GM12878 (cell line): ENCODE measurements around the gene CADM2. TPM values are rescaled to one million over a fixed set of nuclear protein-coding genes. Genes with fewer than 3 reads are reported as not detected.

Source experiments
- ATAC-seq: fragments of 200-7000 bp; cut with Tn5 transposase; 3 replicates; pipeline ENCODE4 v1.9.1; 2020; ENCODE audit warnings: mild to moderate bottlenecking, moderate library complexity
- BruUV-seq: library from RNA; stranded (reverse); fragments of 400-500 nt; replicated peaks from 2 replicates; lab custom pipeline; 2021; lab: Mats Ljungman, UMichigan
- CTCF ChIA-PET: fragments of 300-600 bp; sonication (Branson Sonifier 250); formaldehyde crosslinking; extraction: SDS; loops from one replicate; lab custom pipeline; 2021; ENCODE audit warnings: inconsistent platforms; lab: Yijun Ruan, JAX
- POLR2A ChIA-PET: fragments of 350-600 bp; formaldehyde crosslinking; extraction: SDS; loops from one replicate; lab custom pipeline; 2021; ENCODE audit warnings: inconsistent platforms; lab: Charles Lee
- RAD21 ChIA-PET: fragments of 300-600 bp; sonication (Branson Sonifier 250); formaldehyde crosslinking; loops from one replicate; lab custom pipeline; 2023; ENCODE audit warnings: antibody characterized with exemption; ENCODE audit not compliant: unreplicated experiment; lab: Charles Lee
- SMC1A ChIA-PET: fragments of 300-600 bp; sonication (Branson Sonifier 250); formaldehyde crosslinking; loops from one replicate; lab custom pipeline; 2023; ENCODE audit not compliant: unreplicated experiment, uncharacterized antibody; lab: Charles Lee
- DNase-seq: peaks from one replicate; pipeline ENCODE4 v3.0.0-alpha.2; 2011; ENCODE audit warnings: low read depth, low spot score
- FAIRE-seq: peaks from 3 replicates; lab custom pipeline; 2011; peaks lifted over from hg19 to GRCh38; lab: Jason Lieb, UNC
- H2AFZ ChIP-seq: 2 replicates; pipeline ENCODE4 v1.6.0; 2011; ENCODE audit warnings: low read depth, low read length, control low read depth; ENCODE audit not compliant: control insufficient read depth
- H3K27ac ChIP-seq: 2 replicates; pipeline ENCODE4 v1.5.1; 2011; ENCODE audit warnings: control low read depth; ENCODE audit not compliant: control insufficient read depth, insufficient read depth
- H3K27me3 ChIP-seq, 2 experiments: replicated peaks in 1 of 2; 2 replicates each; pipeline versions ENCODE4 v1.6.0 to v1.6.1; 2011; ENCODE audit warnings: low read length in 1 of 2; ENCODE audit not compliant: control insufficient read depth in 2 of 2, insufficient read depth in 2 of 2
- H3K36me3 ChIP-seq, 2 experiments: 2 replicates each; pipeline ENCODE4 v1.5.1; 2011; ENCODE audit warnings: low read length in 1 of 2; ENCODE audit not compliant: control insufficient read depth in 2 of 2, insufficient read depth in 2 of 2
- H3K4me1 ChIP-seq: 2 replicates; pipeline ENCODE4 v1.6.1; 2011; ENCODE audit warnings: mild to moderate bottlenecking, low read length, moderate library complexity, mixed read lengths; ENCODE audit not compliant: control insufficient read depth, insufficient read depth
- H3K4me2 ChIP-seq: 2 replicates; pipeline ENCODE4 v1.6.0; 2011; ENCODE audit warnings: control low read depth; ENCODE audit not compliant: control insufficient read depth, insufficient read depth
- H3K4me3 ChIP-seq: fragments of 200-600 bp; sonication (generic); 2 replicates; pipeline ENCODE4 v1.5.1; 2016
- H3K79me2 ChIP-seq: 2 replicates; pipeline ENCODE4 v1.6.0; 2011; ENCODE audit warnings: low read length; ENCODE audit not compliant: control insufficient read depth, insufficient read depth
- H3K9ac ChIP-seq: 2 replicates; pipeline ENCODE4 v1.8.0; 2011; ENCODE audit warnings: low read length, control low read depth, mixed read lengths; ENCODE audit not compliant: control insufficient read depth, insufficient read depth
- H3K9me3 ChIP-seq: replicated peaks from 3 replicates; pipeline ENCODE4 v1.5.1; 2011; ENCODE audit warnings: mild to moderate bottlenecking, low read length; ENCODE audit not compliant: control insufficient read depth, insufficient read depth
- H4K20me1 ChIP-seq: 2 replicates; pipeline ENCODE4 v1.6.0; 2011; ENCODE audit not compliant: control insufficient read depth, insufficient read depth
- ATF7 ChIP-seq: fragments of 450-650 bp; IDR thresholded peaks from 2 replicates; pipeline ENCODE4 v1.6.1; 2016; ENCODE audit warnings: low read depth, mild to moderate bottlenecking
- BACH1 ChIP-seq: fragments of 450-650 bp; IDR thresholded peaks from 2 replicates; pipeline ENCODE4 v1.6.1; 2017; ENCODE audit warnings: mild to moderate bottlenecking, borderline replicate concordance
- BRCA1 ChIP-seq: IDR thresholded peaks from 2 replicates; pipeline ENCODE4 v1.6.1; 2011; ENCODE audit warnings: low read depth, low read length, improper control_type of control experiment
- CHD2 ChIP-seq: IDR thresholded peaks from 2 replicates; pipeline ENCODE4 v1.6.1; 2011; ENCODE audit warnings: low read depth, low read length, improper control_type of control experiment, borderline replicate concordance
- EGR1 ChIP-seq, 2 experiments: IDR thresholded peaks; 1 replicate in 1 of 2; 2 replicates in 1 of 2; pipeline ENCODE4 v1.6.1; 2011 to 2012; ENCODE audit warnings: low read depth in 2 of 2, low read length in 2 of 2, borderline replicate concordance in 1 of 2, mild to moderate bottlenecking in 1 of 2, moderate library complexity in 1 of 2
- EZH2 ChIP-seq: IDR thresholded peaks from 2 replicates; pipeline ENCODE4 v1.6.1; 2012; ENCODE audit warnings: low read depth, mild to moderate bottlenecking, control low read depth, inconsistent platforms, low read length, borderline replicate concordance; ENCODE audit not compliant: control insufficient read depth
- FOS ChIP-seq: IDR thresholded peaks from 3 replicates; pipeline ENCODE4 v1.6.1; 2011; ENCODE audit warnings: borderline replicate concordance; ENCODE audit not compliant: insufficient read length; ENCODE audit errors: extremely low read depth
- FOXM1 ChIP-seq: IDR thresholded peaks from 2 replicates; pipeline ENCODE4 v1.6.1; 2012; ENCODE audit warnings: low read depth, mild to moderate bottlenecking, inconsistent platforms, low read length, moderate library complexity
- KDM1A ChIP-seq: fragments of 200-600 bp; sonication (generic); IDR thresholded peaks from 2 replicates; pipeline ENCODE4 v1.6.1; 2016; ENCODE audit warnings: borderline replicate concordance
- PAX5 ChIP-seq: IDR thresholded peaks from 2 replicates; pipeline ENCODE4 v1.6.1; 2011; ENCODE audit warnings: low read depth, low read length, borderline replicate concordance
- POU2F2 ChIP-seq: IDR thresholded peaks from 3 replicates; pipeline ENCODE4 v1.6.1; 2011; ENCODE audit warnings: low read depth, mild to moderate bottlenecking, low read length, borderline replicate concordance
- RBBP5 ChIP-seq: fragments of 200-600 bp; sonication (generic); conservative IDR thresholded peaks from 2 replicates; pipeline ENCODE4 v1.6.1; 2016
- RFX5 ChIP-seq: IDR thresholded peaks from 2 replicates; pipeline ENCODE4 v1.6.1; 2011; ENCODE audit warnings: low read depth, low read length, improper control_type of control experiment
- SPI1 ChIP-seq: IDR thresholded peaks from 2 replicates; pipeline ENCODE4 v1.6.1; 2011; ENCODE audit warnings: low read depth, mild to moderate bottlenecking, low read length, moderate library complexity, borderline replicate concordance; ENCODE audit not compliant: insufficient read depth
- TAF1 ChIP-seq: IDR thresholded peaks from 2 replicates; pipeline ENCODE4 v1.6.1; 2011; ENCODE audit warnings: mild to moderate bottlenecking, low read depth, low read length, borderline replicate concordance
- ZNF207 ChIP-seq: fragments of 450-650 bp; IDR thresholded peaks from 2 replicates; pipeline ENCODE4 v1.6.1; 2014; ENCODE audit warnings: antibody characterized with exemption, mild to moderate bottlenecking, borderline replicate concordance
- ZNF274 ChIP-seq: IDR thresholded peaks from one replicate; pipeline ENCODE4 v1.8.0; 2011; ENCODE audit not compliant: insufficient read length, insufficient read depth
- WGBS: methylation state at CpG from one replicate; pipeline ENCODE4 v1.1.6; 2016; ENCODE audit warnings: low lambda C conversion rate; ENCODE audit not compliant: insufficient replicate concordance, insufficient coverage; ENCODE audit errors: missing lambda C conversion rate; 5-methylcytosine and 5-hydroxymethylcytosine counted together
- in situ Hi-C: fragments of 300-500 bp; cut with MboI; formaldehyde crosslinking; loops from 9 replicates; pipeline ENCODE4 v1.14.3; 2018; ENCODE audit warnings: mixed read lengths
- intact Hi-C: fragments of 100-400 bp; cut with micrococcal nuclease; formaldehyde crosslinking; loops from one replicate; pipeline ENCODE4 v1.14.2; 2022; ENCODE audit not compliant: unreplicated experiment
- polyA plus RNA-seq, 11 experiments: library from polyadenylated mRNA; depleted of rRNA in 4 of 11; unstranded in 6 of 11; stranded (reverse) in 5 of 11; fragments of >200 nt; fragmentation: Nextera tagmentation in 4 of 11; fragmentation: Illumina TruSeq in 1 of 11; extraction: Ambion mirVana in 4 of 11; extraction: Trizol in 1 of 11; gene quantifications; 1 replicate in 1 of 11; 2 replicates in 10 of 11; pipeline versions ENCODE4 v1.2.1 to v1.2.3, GENCODE V29; 2011 to 2016; ENCODE audit warnings: inconsistent platforms in 2 of 11, missing spikeins in 2 of 11, low read depth in 1 of 11
- total RNA-seq, 4 experiments: library from RNA; depleted of rRNA in 3 of 4; stranded (reverse); fragments of >200 nt in 3 of 4; fragmentation: Illumina TruSeq in 1 of 4; extraction: Trizol in 1 of 4; gene quantifications; 2 replicates each; pipeline versions ENCODE4 v1.2.1 to v1.2.3, GENCODE V29; 2013 to 2021
- TF ChIP-seq, protein P1 (sequence below): fragments of 450-650 bp; IDR thresholded peaks from 2 replicates; pipeline ENCODE4 v1.6.1; 2017; ENCODE audit warnings: mild to moderate bottlenecking
- TF ChIP-seq, protein P2 (sequence below): fragments of 450-650 bp; formaldehyde crosslinking; IDR thresholded peaks from 2 replicates; pipeline ENCODE4 v1.4.0; 2020; ENCODE audit warnings: mild to moderate bottlenecking, moderate library complexity

Gene CADM2
- total and polyA plus RNA-seq, 10 of the 15 experiments (the other 5 are each of a cell fraction or from before 2014, with no cell fraction given), result 0.13 TPM; not detected in 9

DNA sequence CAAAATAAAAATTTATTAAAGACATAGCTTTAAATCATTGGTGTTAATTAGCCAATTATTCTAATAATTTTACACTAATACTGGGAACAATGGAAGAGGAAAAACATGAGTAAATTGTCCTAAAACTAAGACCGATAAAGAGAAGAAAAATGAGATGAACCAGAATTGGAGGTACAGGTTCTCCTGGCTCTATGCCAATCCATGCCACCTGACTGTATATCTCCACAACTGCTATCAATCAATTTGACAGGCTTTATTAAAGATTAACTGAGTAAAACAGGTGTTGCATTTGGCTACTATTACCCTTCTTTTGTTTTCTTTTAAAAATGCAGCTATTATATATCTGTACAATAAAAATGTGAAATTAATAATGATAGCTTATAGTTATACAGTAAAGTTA lies 850.0 kb downstream of the CADM2 start:
- Histone ChIP-seq H3K4me2 (no peak overlapping the region), H3K9me3 (no peaks in the 10 kb centered on the region), H2AFZ (no peak overlapping the region)
- ChIA-PET CTCF (interaction anchor here (1.4 kb wide), 1 partner anchor 16 kb away, joined by 3 read pairs; no protein-coding TSS in a partner anchor), RAD21 (no interaction called here)
- 100% methylated on average over 1 of the region's 1 CpG for WGBS
- TF ChIP-seq, protein P1, sequence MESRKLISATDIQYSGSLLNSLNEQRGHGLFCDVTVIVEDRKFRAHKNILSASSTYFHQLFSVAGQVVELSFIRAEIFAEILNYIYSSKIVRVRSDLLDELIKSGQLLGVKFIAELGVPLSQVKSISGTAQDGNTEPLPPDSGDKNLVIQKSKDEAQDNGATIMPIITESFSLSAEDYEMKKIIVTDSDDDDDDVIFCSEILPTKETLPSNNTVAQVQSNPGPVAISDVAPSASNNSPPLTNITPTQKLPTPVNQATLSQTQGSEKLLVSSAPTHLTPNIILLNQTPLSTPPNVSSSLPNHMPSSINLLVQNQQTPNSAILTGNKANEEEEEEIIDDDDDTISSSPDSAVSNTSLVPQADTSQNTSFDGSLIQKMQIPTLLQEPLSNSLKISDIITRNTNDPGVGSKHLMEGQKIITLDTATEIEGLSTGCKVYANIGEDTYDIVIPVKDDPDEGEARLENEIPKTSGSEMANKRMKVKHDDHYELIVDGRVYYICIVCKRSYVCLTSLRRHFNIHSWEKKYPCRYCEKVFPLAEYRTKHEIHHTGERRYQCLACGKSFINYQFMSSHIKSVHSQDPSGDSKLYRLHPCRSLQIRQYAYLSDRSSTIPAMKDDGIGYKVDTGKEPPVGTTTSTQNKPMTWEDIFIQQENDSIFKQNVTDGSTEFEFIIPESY, result no peak
- no peak for TF ChIP-seq BACH1
- TF ChIP-seq POU2F2, result no peak
- TF ChIP-seq ZNF274, result no peak
- TF ChIP-seq, protein P2, sequence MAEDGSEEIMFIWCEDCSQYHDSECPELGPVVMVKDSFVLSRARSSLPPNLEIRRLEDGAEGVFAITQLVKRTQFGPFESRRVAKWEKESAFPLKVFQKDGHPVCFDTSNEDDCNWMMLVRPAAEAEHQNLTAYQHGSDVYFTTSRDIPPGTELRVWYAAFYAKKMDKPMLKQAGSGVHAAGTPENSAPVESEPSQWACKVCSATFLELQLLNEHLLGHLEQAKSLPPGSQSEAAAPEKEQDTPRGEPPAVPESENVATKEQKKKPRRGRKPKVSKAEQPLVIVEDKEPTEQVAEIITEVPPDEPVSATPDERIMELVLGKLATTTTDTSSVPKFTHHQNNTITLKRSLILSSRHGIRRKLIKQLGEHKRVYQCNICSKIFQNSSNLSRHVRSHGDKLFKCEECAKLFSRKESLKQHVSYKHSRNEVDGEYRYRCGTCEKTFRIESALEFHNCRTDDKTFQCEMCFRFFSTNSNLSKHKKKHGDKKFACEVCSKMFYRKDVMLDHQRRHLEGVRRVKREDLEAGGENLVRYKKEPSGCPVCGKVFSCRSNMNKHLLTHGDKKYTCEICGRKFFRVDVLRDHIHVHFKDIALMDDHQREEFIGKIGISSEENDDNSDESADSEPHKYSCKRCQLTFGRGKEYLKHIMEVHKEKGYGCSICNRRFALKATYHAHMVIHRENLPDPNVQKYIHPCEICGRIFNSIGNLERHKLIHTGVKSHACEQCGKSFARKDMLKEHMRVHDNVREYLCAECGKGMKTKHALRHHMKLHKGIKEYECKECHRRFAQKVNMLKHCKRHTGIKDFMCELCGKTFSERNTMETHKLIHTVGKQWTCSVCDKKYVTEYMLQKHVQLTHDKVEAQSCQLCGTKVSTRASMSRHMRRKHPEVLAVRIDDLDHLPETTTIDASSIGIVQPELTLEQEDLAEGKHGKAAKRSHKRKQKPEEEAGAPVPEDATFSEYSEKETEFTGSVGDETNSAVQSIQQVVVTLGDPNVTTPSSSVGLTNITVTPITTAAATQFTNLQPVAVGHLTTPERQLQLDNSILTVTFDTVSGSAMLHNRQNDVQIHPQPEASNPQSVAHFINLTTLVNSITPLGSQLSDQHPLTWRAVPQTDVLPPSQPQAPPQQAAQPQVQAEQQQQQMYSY (CRISPR knock-in tag), result no peak
- TF ChIP-seq CHD2, result no peak
- no peak for TF ChIP-seq FOS
- TF ChIP-seq BRCA1, result no peak
- TF ChIP-seq KDM1A, result no peak
- no peak for TF ChIP-seq EGR1 (IDR thresholded peaks at IDR 0.05; ENCODE audit: borderline replicate concordance in 1 of 2, low read depth in 2 of 2, low read length in 2 of 2)
- TF ChIP-seq RFX5, result no peak
- no peak for TF ChIP-seq PAX5
- TF ChIP-seq ZNF207, result no peak
- TF ChIP-seq RBBP5, result no peak
- TF ChIP-seq FOXM1, result no peak
- no peak for TF ChIP-seq EZH2
- TF ChIP-seq ATF7, result no peak
- TF ChIP-seq TAF1, result no peak
- TF ChIP-seq SPI1, result no peak
- TF ChIP-seq, all 136 proteins: peak for 0
- BruUV-seq, result no TSS peak
- Histone ChIP-seq H3K4me3 (no peak overlapping the region), H3K9ac (no peak overlapping the region), H4K20me1 (no peaks in the 10 kb centered on the region), H3K4me1 (no peaks in the 10 kb centered on the region), H3K79me2 (no peaks in the 10 kb centered on the region), H3K27ac (no peak overlapping the region), H3K36me3 (no peaks in the 10 kb centered on the region), H3K27me3 (no peaks in the 10 kb centered on the region)
- ATAC-seq (no peak), FAIRE-seq (no peak), DNase-seq (no peak)
- SMC1A ChIA-PET, result no interaction called here
- in situ Hi-C loops (no loop called here), intact Hi-C loops (no loop called here)
- POLR2A ChIA-PET, result no interaction called here
